22Rv1 (cell line): ENCODE measurements around the gene SMIM33.
"Not testable (repeated sequence)": the region's sequence is repeated elsewhere in the genome, so short reads cannot be mapped to it uniquely, and the experiment has no call there.

Experiments used
- H3K27ac ChIP-seq: fragments of 450-650 bp; 2 replicates; pipeline ENCODE4 v1.5.1; 2017
- ZFX ChIP-seq: fragments of 450-650 bp; IDR thresholded peaks from 2 replicates; pipeline ENCODE4 v1.6.1; 2017; ENCODE audit warnings: antibody characterized with exemption, borderline replicate concordance
- TF ChIP-seq, protein P1 (sequence below): fragments of 450-650 bp; IDR thresholded peaks from 2 replicates; pipeline ENCODE4 v1.5.1; 2017; ENCODE audit warnings: mild to moderate bottlenecking

The SMIM33 gene

GRCh38 chr5:139481580-139482049, 10.8 kb downstream of the SMIM33 start:
- TF ChIP-seq ZFX: no peak
- TF ChIP-seq, protein P1, sequence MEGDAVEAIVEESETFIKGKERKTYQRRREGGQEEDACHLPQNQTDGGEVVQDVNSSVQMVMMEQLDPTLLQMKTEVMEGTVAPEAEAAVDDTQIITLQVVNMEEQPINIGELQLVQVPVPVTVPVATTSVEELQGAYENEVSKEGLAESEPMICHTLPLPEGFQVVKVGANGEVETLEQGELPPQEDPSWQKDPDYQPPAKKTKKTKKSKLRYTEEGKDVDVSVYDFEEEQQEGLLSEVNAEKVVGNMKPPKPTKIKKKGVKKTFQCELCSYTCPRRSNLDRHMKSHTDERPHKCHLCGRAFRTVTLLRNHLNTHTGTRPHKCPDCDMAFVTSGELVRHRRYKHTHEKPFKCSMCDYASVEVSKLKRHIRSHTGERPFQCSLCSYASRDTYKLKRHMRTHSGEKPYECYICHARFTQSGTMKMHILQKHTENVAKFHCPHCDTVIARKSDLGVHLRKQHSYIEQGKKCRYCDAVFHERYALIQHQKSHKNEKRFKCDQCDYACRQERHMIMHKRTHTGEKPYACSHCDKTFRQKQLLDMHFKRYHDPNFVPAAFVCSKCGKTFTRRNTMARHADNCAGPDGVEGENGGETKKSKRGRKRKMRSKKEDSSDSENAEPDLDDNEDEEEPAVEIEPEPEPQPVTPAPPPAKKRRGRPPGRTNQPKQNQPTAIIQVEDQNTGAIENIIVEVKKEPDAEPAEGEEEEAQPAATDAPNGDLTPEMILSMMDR: no peak
- H3K27ac ChIP-seq: no peak overlapping the region

- no peak for TF ChIP-seq ZFX
- TF ChIP-seq, protein P1: no peak
- H3K27ac ChIP-seq: no peak within 1 kb of the TSS
Measured at GRCh38 chr5:139482050-139482889, 11.5 kb downstream of the SMIM33 start, which contains the start of gene STING1. STING1 (minus strand) TSS chr5:139482758; CDS start chr5:139481704, 1,054 bp downstream.

- H3K27ac ChIP-seq: not testable (repeated sequence)
Measured at GRCh38 chr5:139482890-139483208, 12.0 kb downstream of the SMIM33 start.

- TF ChIP-seq ZFX: no peak
- TF ChIP-seq, protein P1: no peak
- H3K27ac ChIP-seq: no peak overlapping the region
Measured at GRCh38 chr5:139486201-139486600, 15.4 kb downstream of the SMIM33 start.

- no peak for TF ChIP-seq ZFX
- TF ChIP-seq, protein P1: no peak
- no peak overlapping the region for H3K27ac ChIP-seq
Measured at GRCh38 chr5:139488260-139488659, 17.5 kb downstream of the SMIM33 start.

- no peak overlapping the region for H3K27ac ChIP-seq
- no peak for TF ChIP-seq ZFX
- TF ChIP-seq, protein P1: no peak
Measured at GRCh38 chr5:139492700-139493192, 21.9 kb downstream of the SMIM33 start.

DNA sequence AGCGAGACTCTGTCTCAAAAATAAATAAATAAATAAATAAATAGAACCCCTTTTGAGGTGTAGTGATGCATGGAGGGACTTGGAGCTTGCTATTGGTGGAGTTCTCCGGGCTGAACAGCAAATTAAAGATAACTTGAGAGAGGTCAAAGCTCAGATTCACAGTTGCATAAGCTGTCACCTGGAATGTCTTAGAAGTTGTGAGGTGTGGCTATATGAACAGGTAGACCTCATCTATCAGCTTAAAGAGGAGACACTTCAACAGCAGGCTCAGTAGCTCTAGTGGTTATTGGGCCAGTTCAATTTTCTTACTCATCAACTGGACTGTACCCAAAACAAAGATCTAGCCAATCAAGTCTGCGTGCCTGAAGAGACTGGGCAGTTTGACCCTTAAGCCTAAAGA, 23.5 kb downstream of the SMIM33 start:
- TF ChIP-seq, protein P1: no peak
- no peak for TF ChIP-seq ZFX
- H3K27ac ChIP-seq: no peak overlapping the region
